Transverse colon (tissue), 4 donors: ENCODE measurements around the gene DNER. TPM values are rescaled to one million over a fixed set of nuclear protein-coding genes. Genes with fewer than 3 reads are reported as not detected.

Experiments
- DNase-seq: peaks from one replicate; pipeline ENCODE4 v3.0.0-alpha.2; 2019
- H3K27ac ChIP-seq, 4 donors: fragments of 200-600 bp; sonication (generic); 2 replicates each; pipeline ENCODE4 v1.5.1; 2016 to 2018; ENCODE audit warnings: inconsistent platforms in 4 of 4
- H3K27me3 ChIP-seq: fragments of 200-600 bp; sonication (generic); 2 replicates; pipeline ENCODE4 v1.5.1; 2017; ENCODE audit warnings: inconsistent platforms
- H3K36me3 ChIP-seq, 4 donors: fragments of 200-600 bp; sonication (generic); 2 replicates each; pipeline ENCODE4 v1.5.1; 2017 to 2019; ENCODE audit warnings: inconsistent platforms in 4 of 4
- H3K4me1 ChIP-seq, 4 donors: fragments of 200-600 bp; sonication (generic); 2 replicates each; pipeline ENCODE4 v1.5.1; 2017 to 2020; ENCODE audit warnings: inconsistent platforms in 4 of 4
- H3K4me3 ChIP-seq, 4 donors: fragments of 200-600 bp; sonication (generic); 1 replicate in 1 of 4; 2 replicates in 3 of 4; pipeline versions ENCODE4 v1.5.1 to v1.6.1; 2017 to 2019; ENCODE audit warnings: inconsistent platforms in 4 of 4
- H3K9me3 ChIP-seq, 2 donors: fragments of 200-600 bp; sonication (generic); 2 replicates each; pipeline ENCODE4 v1.5.1; 2017 to 2019; ENCODE audit warnings: inconsistent platforms in 2 of 2
- CTCF ChIP-seq, 5 experiments: fragments of 200-600 bp in 3 of 5; fragments of 450-650 bp in 2 of 5; sonication (generic) in 3 of 5; IDR thresholded peaks; 1 replicate in 2 of 5; 2 replicates in 3 of 5; pipeline ENCODE4 v1.5.1; 2016 to 2017; ENCODE audit warnings: antibody characterized with exemption in 5 of 5, inconsistent platforms in 3 of 5, mild to moderate bottlenecking in 2 of 5, moderate library complexity in 1 of 5
- EP300 ChIP-seq: sonication (generic); formaldehyde crosslinking; IDR thresholded peaks from one replicate; pipeline ENCODE4 v1.6.1; 2017; ENCODE audit warnings: antibody characterized with exemption, low read depth
- POLR2A ChIP-seq: fragments of 450-650 bp; IDR thresholded peaks from one replicate; pipeline ENCODE4 v1.6.1; 2016; ENCODE audit warnings: antibody characterized with exemption, mild to moderate bottlenecking, moderate library complexity
- POLR2AphosphoS5 ChIP-seq, 3 donors: sonication (generic); formaldehyde crosslinking; IDR thresholded peaks; one replicate each; pipeline ENCODE4 v1.6.1; 2016; ENCODE audit warnings: antibody characterized with exemption in 3 of 3
- WGBS, 2 donors: methylation state at CpG; one replicate each; pipeline ENCODE4 v1.1.5; 2018; ENCODE audit warnings: low coverage in 1 of 2; 5-methylcytosine and 5-hydroxymethylcytosine counted together
- in situ Hi-C, 4 donors: fragments of 200-750 bp; cut with MboI; loops; one replicate each; pipeline versions ENCODE4 v1.15.0 to v1.15.1; 2017; ENCODE audit warnings: low sequenced_read_pairs in 3 of 4, low pct_ligation_motif_present in 1 of 4, low pct_unique_long_range_greater_than_20kb in 1 of 4
- intact Hi-C: fragments of 100-400 bp; cut with DNase I; formaldehyde crosslinking; loops from one replicate; pipeline ENCODE4 v1.15.1; 2023; ENCODE audit warnings: low total_unique reads
- total RNA-seq, 4 donors: library from RNA; depleted of rRNA; stranded (reverse); fragments of >200 nt; gene quantifications; one replicate each; pipeline ENCODE4 v1.1.0, GENCODE V29; 2016

The DNER gene
- total RNA-seq, 4 donors from 2014 or later: 1.9 to 4.9 (median 2.5) TPM

DNA sequence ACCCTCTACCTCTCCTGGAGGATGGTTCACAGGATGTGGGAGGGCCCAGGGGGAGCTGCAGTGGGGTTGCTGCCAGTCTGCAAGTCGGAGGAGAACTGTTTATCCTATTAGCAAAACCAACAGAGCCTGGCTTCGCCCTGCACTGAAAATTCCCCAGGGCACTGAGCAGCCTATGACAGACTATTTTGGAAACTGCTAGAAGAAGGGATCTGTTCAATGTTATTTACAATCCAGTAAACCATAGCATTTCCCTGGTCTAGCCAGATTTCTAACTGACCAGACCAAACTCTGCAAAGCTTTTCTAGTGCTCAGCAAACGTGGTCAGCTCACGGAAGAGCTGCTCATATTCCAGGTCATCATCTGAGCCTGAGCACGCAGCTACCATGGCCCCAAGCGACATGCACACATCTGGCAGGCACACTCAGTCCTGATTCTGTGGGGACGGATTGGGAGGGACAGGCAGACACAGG is 378.4 kb downstream of the DNER start:
- Histone ChIP-seq H3K4me1 (peaks cover 4 to 11% (median 4%) of the 10 kb centered on the region in 4 donors), H3K9me3 (no peaks in the 10 kb centered on the region), H3K4me3 (no peak overlapping the region), H3K27me3 (no peaks in the 10 kb centered on the region), H3K36me3 (no peaks in the 10 kb centered on the region), H3K27ac (peak overlapping the region in 2 of 4 donors; percentile 41 to 42)
- DNase-seq: no peak
- intact Hi-C loops: no loop called here
- WGBS, 2 donors: 40 to 70% methylated on average over 1 to 7 of the region's 7 CpGs
- in situ Hi-C loops: no loop called here
- TF ChIP-seq CTCF (IDR thresholded peaks at IDR 0.05) (no peak), POLR2A (no peak), EP300 (no peak), POLR2AphosphoS5 (IDR thresholded peaks at IDR 0.05) (no peak)

DNA sequence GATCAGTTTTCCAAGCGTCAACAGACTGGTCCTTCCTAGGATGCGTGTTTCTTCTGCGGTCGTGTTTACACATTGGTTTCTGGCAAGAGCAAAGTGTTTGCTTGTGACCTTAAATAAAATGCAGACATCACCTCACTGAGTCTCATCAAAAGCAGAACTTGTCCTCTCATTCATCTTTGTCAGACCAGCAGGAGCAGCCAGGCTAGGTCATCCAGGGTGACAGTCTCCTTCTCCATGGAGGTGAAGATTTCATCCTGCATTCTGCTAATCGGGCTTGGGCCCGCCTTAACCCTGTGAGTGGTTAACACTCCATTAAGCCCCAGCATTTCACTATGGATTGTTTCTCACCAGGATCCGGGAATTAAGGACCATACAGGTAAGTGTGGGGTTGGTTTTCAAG is 379.0 kb downstream of the DNER start:
- DNase-seq: no peak
- 77 to 86% methylated on average over 3 to 7 of the region's 7 CpGs for WGBS, 2 donors
- no peak for TF ChIP-seq EP300
- in situ Hi-C loops: no loop called here
- H3K27me3 ChIP-seq: no peaks in the 10 kb centered on the region
- H3K27ac ChIP-seq: peak overlapping the region in 1 of 4 donors; percentile 41
- H3K9me3 ChIP-seq: no peaks in the 10 kb centered on the region
- H3K4me3 ChIP-seq: no peak overlapping the region
- intact Hi-C loops: no loop called here
- H3K36me3 ChIP-seq: no peaks in the 10 kb centered on the region
- H3K4me1 ChIP-seq: peaks cover 4 to 11% (median 4%) of the 10 kb centered on the region in 4 donors

DNA sequence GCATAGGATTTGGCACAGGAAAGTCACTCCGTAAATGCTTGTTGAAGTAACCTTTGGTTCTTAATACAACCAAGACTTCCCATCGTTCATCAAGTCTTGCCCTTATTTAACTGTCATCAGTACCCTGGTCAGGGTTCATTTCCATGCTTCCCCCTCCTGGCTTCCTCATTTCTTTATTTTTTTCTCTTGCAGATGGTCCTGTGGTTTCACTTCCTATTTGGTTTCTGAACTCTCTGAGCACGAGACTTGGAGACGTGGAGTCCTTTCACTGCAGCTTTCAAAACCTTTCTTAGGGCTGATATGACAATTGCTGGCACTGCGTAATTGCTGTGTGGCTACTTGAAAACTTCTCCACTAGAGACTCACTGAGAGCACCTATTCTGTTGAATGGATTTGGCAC is 383.4 kb downstream of the DNER start:
- intact Hi-C loops: no loop called here
- TF ChIP-seq POLR2A: no peak
- no peak for TF ChIP-seq CTCF (IDR thresholded peaks at IDR 0.05)
- TF ChIP-seq EP300: no peak
- TF ChIP-seq POLR2AphosphoS5 (IDR thresholded peaks at IDR 0.05): no peak

DNA sequence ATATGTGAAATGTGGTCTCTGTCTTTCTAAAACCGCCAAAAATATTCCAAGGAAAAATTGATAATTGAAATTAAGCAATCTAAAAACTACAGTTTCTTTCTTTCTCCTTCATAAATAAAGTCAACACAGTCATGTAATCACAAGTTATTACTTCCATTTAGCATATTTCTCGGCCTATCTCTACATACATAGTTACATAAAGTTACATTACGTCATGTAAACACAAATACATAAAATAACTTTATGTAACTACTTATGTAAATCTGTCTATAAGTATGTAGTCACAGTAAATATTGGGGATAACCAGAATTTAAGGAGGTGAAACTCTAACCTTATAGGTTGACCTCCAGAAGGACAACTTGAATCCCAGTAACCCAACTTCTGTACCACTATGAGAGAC is 394.8 kb downstream of the DNER start:
- no peaks in the 10 kb centered on the region for H3K4me1 ChIP-seq
- no peak overlapping the region for H3K27ac ChIP-seq
- no peak for DNase-seq
- no peaks in the 10 kb centered on the region for H3K27me3 ChIP-seq
- WGBS, 2 donors: 86 to 90% methylated on average over 3 of the region's 3 CpGs
- no peaks in the 10 kb centered on the region for H3K9me3 ChIP-seq
- intact Hi-C loops (no loop called here), in situ Hi-C loops (no loop called here)
- TF ChIP-seq CTCF (IDR thresholded peaks at IDR 0.05): no peak
- no peak for TF ChIP-seq POLR2A
- no peak for TF ChIP-seq EP300
- no peak for TF ChIP-seq POLR2AphosphoS5 (IDR thresholded peaks at IDR 0.05)
- H3K4me3 ChIP-seq: no peak overlapping the region
- no peaks in the 10 kb centered on the region for H3K36me3 ChIP-seq

More for the DNA sequence above, 383.4 kb downstream of the DNER start:
- Histone ChIP-seq H3K27ac (no peak overlapping the region), H3K4me3 (no peak overlapping the region), H3K4me1 (peaks cover under 1 to 11% (median 4%) of the 10 kb centered on the region in 4 donors), H3K9me3 (no peaks in the 10 kb centered on the region), H3K27me3 (no peaks in the 10 kb centered on the region), H3K36me3 (no peaks in the 10 kb centered on the region)
- WGBS, 2 donors: 49 to 50% methylated on average over 3 to 5 of the region's 5 CpGs
- no peak for DNase-seq
- in situ Hi-C loops: no loop called here

GRCh38 chr2:229314117-229314516 is 400.2 kb downstream of the DNER start:
- DNase-seq: no peak
- no peak overlapping the region for H3K27ac ChIP-seq
- no peaks in the 10 kb centered on the region for H3K27me3 ChIP-seq
- no peak for TF ChIP-seq POLR2A
- TF ChIP-seq POLR2AphosphoS5 (IDR thresholded peaks at IDR 0.05): no peak
- WGBS, 2 donors: 53 to 72% methylated on average over 4 to 5 of the region's 5 CpGs
- in situ Hi-C loops: no loop called here
- H3K4me1 ChIP-seq: no peaks in the 10 kb centered on the region
- no peaks in the 10 kb centered on the region for H3K36me3 ChIP-seq
- H3K9me3 ChIP-seq: no peaks in the 10 kb centered on the region
- H3K4me3 ChIP-seq: no peak overlapping the region
- intact Hi-C loops: no loop called here
